Mesothelial cell of epicardium (in vitro differentiated cells): Measurements from ENCODE around the gene CEP95. TPM values are rescaled to one million over a fixed set of nuclear protein-coding genes. Genes with fewer than 3 reads are reported as not detected.
"Not testable (repeated sequence)": the region's sequence is repeated elsewhere in the genome, so short reads cannot be mapped to it uniquely, and the experiment has no call there.

Experiments used
- DNase-seq, 2 experiments: peaks; one replicate each; pipeline ENCODE4 v3.0.0; 2021; ENCODE audit warnings: low spot score in 2 of 2; ENCODE audit not compliant: unreplicated experiment in 2 of 2
- H3K27ac Mint-ChIP-seq: 2 replicates; pipeline ENCODE4 v1.8.0; 2021; ENCODE audit warnings: mixed read lengths
- H3K27me3 Mint-ChIP-seq: 2 replicates; pipeline ENCODE4 v1.8.0; 2021; ENCODE audit warnings: low read depth, mixed read lengths
- H3K36me3 Mint-ChIP-seq: 2 replicates; pipeline ENCODE4 v1.8.0; 2021; ENCODE audit warnings: mixed read lengths
- H3K4me1 Mint-ChIP-seq: 2 replicates; pipeline ENCODE4 v1.8.0; 2021; ENCODE audit warnings: mixed read lengths
- H3K4me3 Mint-ChIP-seq: 2 replicates; pipeline ENCODE4 v1.8.0; 2021; ENCODE audit warnings: mild to moderate bottlenecking, moderate library complexity, mixed read lengths
- H3K9me3 Mint-ChIP-seq: 2 replicates; pipeline ENCODE4 v1.8.0; 2021; ENCODE audit warnings: mixed read lengths
- CTCF ChIP-seq: fragments of 200-600 bp; sonication (generic); IDR thresholded peaks from one replicate; pipeline ENCODE4 v1.5.0; 2021; ENCODE audit warnings: antibody characterized with exemption; ENCODE audit not compliant: unreplicated experiment
- total RNA-seq: library from RNA; stranded (reverse); gene quantifications from 3 replicates; pipeline ENCODE4 v1.2.1, GENCODE V29; 2021

The CEP95 gene, protein sequence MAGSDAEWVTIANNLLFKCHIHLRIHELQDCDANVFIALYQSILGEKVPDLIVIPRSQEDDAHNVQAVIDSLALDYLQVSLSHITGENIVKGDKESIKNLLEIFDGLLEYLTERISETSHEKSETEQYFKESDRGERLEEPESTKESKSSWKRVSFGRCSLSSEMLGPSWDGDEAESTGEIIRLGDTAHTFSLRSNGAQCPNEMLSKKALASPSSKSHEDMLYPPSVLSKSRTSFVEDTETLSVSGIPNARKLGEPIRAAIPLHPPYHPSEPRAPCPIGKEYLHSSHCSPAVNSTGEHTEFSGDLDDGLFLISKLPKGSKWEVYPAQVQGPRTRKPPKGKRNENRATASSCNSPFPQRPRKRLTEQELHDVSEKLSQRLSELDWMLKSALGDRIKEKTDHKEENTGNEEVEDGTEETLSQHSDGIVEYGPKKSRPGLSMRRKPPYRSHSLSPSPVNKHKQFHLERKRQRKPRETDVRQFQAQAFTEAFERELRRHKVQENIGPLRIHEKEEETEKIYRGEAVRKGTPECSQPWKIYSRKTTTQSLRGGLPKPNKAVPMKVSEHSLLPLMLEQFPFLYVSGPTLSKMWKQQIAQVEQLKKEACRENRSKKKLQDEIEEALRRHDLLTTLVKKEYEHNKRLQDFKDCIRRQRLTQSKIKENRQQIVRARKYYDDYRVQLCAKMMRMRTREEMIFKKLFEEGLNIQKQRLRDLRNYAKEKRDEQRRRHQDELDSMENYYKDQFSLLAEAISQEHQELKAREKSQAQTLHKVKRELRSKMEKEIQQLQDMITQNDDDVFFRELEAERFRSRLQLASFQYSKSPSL
- 128 to 135 TPM (median 132 TPM) in 3 replicates for total RNA-seq

GRCh38 chr17:64506576-64507412 is at the start of gene CEP95:
TSS of gene CEP95 (plus strand) at chr17:64506977. CDS start at chr17:64507098, 121 bp downstream.
- peak; percentile 92 to 96 for DNase-seq
- Mint-ChIP-seq H3K36me3 (peaks cover 42% of the 10 kb centered on the region), H3K9me3 (no peaks in the 10 kb centered on the region), H3K4me3 (peak within 1 kb of the TSS; percentile 100), H3K27me3 (no peaks in the 10 kb centered on the region), H3K27ac (peak within 1 kb of the TSS; percentile 100), H3K4me1 (peaks cover 39% of the 10 kb centered on the region)
- no peak for TF ChIP-seq CTCF

DNA sequence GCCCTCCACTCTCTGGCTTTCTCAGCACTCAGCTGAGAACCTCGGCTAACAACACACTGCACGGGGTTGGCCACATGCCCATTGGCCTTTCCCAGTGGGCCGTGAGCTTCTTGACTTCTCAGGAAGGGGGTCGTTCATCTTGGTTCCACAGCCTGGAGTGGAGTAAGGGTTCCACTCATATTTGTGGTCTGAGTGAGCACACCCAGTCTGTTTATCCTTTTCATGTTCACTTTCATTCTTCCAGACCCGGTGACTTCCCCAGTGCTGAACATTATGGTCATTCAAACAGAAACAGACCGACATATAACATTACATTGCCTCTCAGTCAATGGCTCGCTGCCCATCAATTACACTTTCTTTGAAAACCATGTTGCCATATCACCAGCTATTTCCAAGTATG is 49.6 kb upstream of the CEP95 start:
- H3K4me1 Mint-ChIP-seq: peaks cover 2% of the 10 kb centered on the region
- no peak overlapping the region for H3K27ac Mint-ChIP-seq
- no peak for TF ChIP-seq CTCF
- no peaks in the 10 kb centered on the region for H3K9me3 Mint-ChIP-seq
- no peaks in the 10 kb centered on the region for H3K36me3 Mint-ChIP-seq
- no peak for DNase-seq
- no peak overlapping the region for H3K4me3 Mint-ChIP-seq
- H3K27me3 Mint-ChIP-seq: no peaks in the 10 kb centered on the region

DNA sequence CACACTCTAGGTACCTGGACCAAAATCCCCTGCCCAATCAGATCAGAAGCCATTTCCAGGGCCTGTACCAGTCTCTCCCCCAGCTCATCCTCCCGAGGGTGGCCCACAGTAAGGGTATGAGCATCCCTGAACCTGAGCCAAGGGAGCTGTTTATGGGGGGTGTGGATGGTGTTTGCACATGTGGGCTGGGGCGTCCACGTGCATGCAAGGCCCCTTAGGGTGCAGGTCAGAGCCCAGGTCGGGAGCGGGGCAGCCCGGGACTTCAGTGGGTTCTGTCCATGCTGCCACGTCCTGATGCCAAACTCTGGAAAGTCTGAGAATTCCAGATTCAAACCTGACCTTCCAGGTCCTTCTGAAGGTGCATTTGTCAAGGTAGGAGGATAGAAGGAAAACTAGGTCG is 48.0 kb upstream of the CEP95 start:
- Mint-ChIP-seq H3K27ac (no peak overlapping the region), H3K9me3 (no peaks in the 10 kb centered on the region), H3K27me3 (no peaks in the 10 kb centered on the region), H3K4me3 (no peak overlapping the region), H3K36me3 (no peaks in the 10 kb centered on the region), H3K4me1 (peaks cover 2% of the 10 kb centered on the region)
- DNase-seq: no peak
- TF ChIP-seq CTCF: no peak

DNA sequence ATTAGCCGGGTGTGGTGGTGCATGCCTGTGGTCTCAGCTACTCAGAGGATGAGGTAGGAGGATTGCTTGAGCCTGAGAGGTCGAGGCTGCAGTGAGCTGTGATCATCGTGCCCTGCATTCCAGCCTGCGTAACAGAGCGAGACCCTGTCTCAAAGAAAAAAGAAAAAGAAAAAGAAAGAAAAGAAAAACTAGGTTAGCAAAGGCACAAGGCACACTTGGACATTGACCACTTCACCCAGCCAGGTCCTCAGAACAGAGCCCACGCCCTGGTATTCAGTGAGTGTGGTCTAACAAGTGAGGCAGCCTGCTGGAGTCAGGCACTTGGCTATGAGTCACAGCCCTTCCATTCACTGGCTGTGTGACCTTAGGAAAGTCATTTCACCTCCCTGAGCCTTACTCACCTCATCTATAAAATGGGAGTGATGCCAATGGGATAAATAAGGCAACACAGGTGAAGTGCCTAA is 47.5 kb upstream of the CEP95 start:
- no peak overlapping the region for H3K4me3 Mint-ChIP-seq
- no peaks in the 10 kb centered on the region for H3K9me3 Mint-ChIP-seq
- no peak overlapping the region for H3K27ac Mint-ChIP-seq
- DNase-seq: no peak
- peaks cover 2% of the 10 kb centered on the region for H3K4me1 Mint-ChIP-seq
- H3K36me3 Mint-ChIP-seq: no peaks in the 10 kb centered on the region
- H3K27me3 Mint-ChIP-seq: no peaks in the 10 kb centered on the region
- TF ChIP-seq CTCF: no peak

DNA sequence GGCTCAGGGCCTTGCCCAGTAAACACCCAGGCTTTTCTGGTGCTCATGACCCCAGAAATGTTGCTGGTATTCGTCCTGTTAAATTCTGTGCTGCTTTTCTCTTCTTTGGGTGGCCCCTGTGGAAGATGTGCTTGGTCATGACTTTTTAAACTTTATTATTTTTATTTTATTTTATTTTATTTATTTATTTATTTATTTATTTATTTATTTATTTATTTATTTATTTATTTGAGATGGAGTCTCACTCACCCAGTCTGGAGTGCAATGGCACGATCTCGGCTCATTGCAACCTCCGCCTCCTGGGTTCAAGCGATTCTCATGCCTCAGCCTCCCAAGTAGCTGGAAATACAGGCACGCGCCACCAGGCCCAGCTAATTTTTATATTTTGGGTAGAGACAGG is 47.0 kb upstream of the CEP95 start:
- H3K36me3 Mint-ChIP-seq, H3K4me3 Mint-ChIP-seq, H3K27me3 Mint-ChIP-seq, H3K4me1 Mint-ChIP-seq, H3K27ac Mint-ChIP-seq, H3K9me3 Mint-ChIP-seq, DNase-seq: not testable (repeated sequence)
